Astrocyte of the spinal cord (primary cell): Measurements from ENCODE around the gene CNGA1.
"Not testable (repeated sequence)": the region's sequence is repeated elsewhere in the genome, so short reads cannot be mapped to it uniquely, and the experiment has no call there.

Source experiments
- DNase-seq: peaks from one replicate; pipeline ENCODE4 v3.0.0; 2011; ENCODE audit warnings: low read depth, low spot score
- H3K4me3 ChIP-seq: 2 replicates; pipeline ENCODE4 v1.5.1; 2011; ENCODE audit warnings: low read depth, mild to moderate bottlenecking, low read length, moderate library complexity
- in situ Hi-C: cut with HindIII; loops from 2 replicates; pipeline ENCODE4 v1.10.0; 2017; ENCODE audit warnings: low sequenced_read_pairs
- TF ChIP-seq, protein P1 (sequence below): IDR thresholded peaks from 2 replicates; pipeline ENCODE4 v1.5.1; 2012; ENCODE audit warnings: low read depth, mild to moderate bottlenecking, low read length, inconsistent platforms

Gene CNGA1

DNA sequence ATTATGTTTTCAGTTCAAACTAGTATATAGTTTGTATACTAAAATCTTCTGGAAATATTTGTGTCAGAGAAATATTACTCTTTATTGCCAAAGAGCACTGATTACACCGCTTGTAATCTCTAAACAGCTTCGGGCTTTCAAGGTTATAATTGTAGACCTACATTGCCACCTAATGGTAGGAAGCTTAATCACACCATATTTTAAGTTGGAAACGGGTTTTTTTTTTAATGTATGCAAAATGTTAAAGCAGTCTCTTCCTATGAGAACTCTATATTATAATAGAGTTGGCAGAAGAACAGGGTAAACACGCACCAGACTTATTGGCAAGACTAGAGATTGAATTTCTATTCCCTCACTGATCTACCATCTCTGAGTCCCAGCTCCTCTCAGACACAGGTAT lies 82.6 kb downstream of the CNGA1 start:
- no peak overlapping the region for H3K4me3 ChIP-seq
- TF ChIP-seq, protein P1, sequence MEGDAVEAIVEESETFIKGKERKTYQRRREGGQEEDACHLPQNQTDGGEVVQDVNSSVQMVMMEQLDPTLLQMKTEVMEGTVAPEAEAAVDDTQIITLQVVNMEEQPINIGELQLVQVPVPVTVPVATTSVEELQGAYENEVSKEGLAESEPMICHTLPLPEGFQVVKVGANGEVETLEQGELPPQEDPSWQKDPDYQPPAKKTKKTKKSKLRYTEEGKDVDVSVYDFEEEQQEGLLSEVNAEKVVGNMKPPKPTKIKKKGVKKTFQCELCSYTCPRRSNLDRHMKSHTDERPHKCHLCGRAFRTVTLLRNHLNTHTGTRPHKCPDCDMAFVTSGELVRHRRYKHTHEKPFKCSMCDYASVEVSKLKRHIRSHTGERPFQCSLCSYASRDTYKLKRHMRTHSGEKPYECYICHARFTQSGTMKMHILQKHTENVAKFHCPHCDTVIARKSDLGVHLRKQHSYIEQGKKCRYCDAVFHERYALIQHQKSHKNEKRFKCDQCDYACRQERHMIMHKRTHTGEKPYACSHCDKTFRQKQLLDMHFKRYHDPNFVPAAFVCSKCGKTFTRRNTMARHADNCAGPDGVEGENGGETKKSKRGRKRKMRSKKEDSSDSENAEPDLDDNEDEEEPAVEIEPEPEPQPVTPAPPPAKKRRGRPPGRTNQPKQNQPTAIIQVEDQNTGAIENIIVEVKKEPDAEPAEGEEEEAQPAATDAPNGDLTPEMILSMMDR = peak; percentile 45
- DNase-seq = peak; percentile 57
- in situ Hi-C loops = no loop called here

DNA sequence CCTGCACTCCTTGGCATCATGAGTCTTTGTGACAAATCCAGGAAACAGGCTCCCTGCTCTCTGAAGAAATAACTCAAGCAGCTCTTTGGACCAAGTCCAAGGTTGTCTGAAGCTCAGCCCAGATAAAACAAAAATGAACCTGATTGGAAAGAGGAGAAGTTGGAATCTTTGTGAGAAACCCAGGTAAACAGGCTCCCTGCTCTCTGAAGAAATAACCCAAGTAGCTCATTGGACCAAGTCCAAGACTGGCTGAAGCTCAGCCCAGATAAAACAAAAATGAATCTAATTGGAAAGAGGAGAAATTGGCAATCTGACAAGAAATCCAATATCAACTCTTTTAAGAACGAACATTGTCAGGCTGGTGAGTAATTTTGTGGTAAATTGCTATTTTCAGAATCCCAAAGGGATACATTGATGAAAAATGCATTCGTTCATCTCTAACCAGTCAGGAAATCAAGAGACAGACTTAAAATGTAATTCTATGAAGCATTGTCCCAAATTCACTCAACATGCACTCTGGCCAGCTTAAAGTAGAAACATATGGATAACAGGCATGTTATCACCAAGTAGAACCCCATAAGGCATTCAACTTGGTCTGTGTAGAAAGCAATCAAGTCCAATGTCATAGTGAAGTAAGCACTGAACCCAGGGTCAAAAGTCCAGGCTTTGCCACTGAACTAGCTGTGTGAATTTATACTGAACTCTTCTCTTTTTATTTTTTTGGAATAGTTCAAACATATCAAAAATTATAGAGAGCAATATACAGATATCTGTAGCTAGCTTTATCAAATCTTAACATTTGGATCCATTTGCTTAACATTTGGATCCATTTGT lies 85.3 kb downstream of the CNGA1 start:
- TF ChIP-seq, protein P1 = no peak
- peak; percentile 70 for DNase-seq
- H3K4me3 ChIP-seq = no peak overlapping the region
- in situ Hi-C loops = no loop called here

DNA sequence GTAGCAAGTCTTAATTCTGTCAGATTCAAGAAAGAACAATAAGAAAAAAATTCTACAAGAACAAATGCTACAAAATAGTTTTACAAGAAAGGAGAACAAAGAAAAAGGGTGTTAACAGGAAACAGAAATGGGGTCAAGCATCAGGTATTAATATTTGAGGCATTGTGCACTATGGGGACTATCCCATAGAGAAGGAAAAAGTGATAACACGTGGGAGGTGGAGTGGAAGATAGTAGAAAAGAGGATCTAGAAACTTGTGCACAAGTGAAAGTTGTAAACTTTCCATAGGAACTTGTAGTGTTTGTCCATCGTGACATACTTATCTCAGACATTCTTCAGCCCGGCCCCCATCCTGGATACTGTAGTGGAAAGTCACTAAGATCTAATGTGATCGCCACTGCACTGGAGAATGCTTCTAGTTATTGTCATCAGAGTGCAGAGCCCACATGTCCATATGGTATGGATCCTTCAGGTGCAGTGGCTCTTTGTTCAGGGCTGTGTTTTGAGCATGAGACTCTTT lies 86.7 kb downstream of the CNGA1 start:
- TF ChIP-seq, protein P1 = no peak
- H3K4me3 ChIP-seq = no peak overlapping the region
- no peak for DNase-seq
- in situ Hi-C loops = no loop called here

DNA sequence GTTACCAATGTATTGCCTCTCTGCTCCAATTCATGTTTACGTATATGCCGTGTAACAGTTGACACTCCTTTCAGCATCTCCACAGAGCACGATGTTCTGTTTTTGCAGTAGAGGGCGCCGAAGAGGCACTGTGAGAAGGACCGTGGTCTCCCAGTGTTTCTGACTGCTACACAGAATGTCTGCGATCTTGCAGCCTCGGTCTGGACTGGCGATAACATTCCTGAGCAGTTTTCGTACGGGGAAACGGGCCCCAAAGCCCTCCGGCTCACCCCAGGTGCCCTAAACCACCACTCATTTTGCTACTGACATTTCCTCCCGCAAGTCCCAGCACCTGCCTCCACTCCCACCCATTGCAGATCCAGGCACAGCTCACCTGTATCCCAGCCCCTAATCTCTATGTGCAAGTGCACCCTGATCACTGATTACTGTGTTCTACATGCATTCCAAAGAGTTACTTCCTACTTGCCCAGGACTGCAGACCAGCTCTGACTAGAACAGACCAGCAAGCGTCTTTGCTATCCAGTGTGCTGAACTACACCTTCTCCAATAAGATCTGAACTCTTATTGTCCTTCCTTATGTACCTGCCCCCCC lies 89.7 kb downstream of the CNGA1 start:
- no peak overlapping the region for H3K4me3 ChIP-seq

DNA sequence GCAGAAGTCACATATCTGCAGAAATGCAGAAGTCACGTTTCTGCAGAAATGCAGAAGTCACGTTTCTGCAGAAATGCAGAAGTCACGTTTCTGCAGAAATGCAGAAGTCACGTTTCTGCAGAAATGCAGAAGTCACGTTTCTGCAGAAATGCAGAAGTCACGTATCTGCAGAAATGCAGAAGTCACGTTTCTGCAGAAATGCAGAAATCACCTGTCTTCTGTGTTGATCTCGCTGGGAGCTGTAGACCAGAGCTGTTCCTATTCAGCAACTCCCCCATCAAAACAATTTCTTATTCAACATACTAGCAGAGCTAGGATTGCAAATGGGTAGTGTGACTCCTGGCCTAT lies 93.2 kb downstream of the CNGA1 start:
- DNase-seq, in situ Hi-C loops, H3K4me3 ChIP-seq: not testable (repeated sequence)

More for the DNA sequence above, 89.7 kb downstream of the CNGA1 start:
- in situ Hi-C loops = no loop called here
- DNase-seq = peak; percentile 42
- TF ChIP-seq, protein P1 = peak; percentile 86

DNA sequence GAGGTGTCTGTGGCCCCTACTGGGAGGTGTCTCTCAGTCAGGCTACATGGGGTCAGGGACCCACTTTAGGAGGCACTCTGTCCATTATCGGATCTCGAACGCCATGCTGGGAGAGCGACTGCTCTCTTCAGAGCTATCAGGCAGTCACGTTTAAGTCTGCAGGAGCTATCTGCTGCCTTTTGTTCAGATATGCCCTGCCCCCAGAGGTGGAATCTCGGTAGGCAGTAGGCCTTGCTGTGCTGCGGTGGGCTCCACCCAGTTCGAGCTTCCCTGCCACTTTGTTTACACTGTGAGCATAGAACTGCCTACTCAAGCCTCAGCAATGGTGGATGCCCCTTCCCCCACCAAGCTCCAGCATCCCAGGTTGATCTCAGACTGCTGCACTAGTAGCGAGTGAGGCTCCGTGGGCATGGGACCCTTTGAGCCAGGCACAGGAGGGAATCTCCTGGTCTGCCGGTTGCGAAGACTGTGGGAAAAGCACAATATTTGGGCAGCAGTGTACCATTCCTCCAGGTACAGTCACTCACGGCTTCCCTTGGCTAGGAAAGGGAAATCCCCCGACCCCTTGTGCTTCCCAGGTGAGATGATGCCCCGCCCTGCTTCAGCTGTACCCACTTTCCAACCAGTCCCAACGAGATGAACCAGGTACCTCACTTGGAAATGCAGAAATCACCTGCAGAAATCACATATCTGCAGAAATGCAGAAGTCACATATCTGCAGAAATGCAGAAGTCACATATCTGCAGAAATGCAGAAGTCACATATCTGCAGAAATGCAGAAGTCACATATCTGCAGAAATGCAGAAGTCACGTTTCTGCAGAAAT lies 93.8 kb downstream of the CNGA1 start:
- DNase-seq, in situ Hi-C loops, H3K4me3 ChIP-seq: not testable (repeated sequence)

DNA sequence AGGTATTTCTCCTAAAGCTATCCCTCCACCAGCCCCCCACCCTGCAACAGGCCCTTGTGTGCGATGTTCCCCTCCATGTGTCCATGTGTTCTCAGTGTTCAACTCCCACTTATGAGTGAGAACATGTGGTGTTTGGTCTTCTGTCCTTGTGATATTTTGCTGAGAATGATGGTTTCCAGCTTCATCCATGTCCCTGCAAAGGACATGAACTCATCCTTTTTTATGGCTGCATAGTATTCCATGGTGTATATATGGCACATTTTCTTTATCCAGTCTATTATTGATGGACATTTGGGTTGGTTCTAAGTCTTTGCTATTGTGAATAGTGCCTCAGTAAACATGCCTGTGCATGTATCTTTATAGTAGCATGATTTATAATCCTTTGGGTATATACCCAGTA lies 99.3 kb downstream of the CNGA1 start:
- in situ Hi-C loops, DNase-seq, H3K4me3 ChIP-seq: not testable (repeated sequence)

DNA sequence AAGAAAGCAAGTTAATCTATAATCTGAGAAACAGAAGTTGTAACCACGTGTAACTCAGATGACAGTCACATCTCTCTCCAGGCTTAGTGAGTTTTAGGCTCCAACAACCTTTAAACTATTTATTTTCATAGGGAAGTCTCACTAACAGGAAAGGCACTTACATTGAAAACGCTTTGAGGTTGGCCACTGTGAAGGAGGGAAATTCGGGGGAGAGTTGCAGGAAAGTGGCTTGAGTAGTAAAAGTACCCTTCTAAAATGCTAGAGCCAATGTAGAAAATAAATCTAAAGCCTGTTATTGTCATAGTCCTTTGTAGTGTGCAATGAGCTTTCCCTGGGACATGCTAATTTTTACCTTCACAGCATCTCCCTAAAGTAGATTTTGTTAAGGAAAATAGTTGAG lies 101.1 kb downstream of the CNGA1 start:
- DNase-seq = no peak
- TF ChIP-seq, protein P1 = no peak
- no peak overlapping the region for H3K4me3 ChIP-seq
- in situ Hi-C loops = no loop called here
